ENCODE data around the gene FAAP20.

The FAAP20 gene

DNA sequence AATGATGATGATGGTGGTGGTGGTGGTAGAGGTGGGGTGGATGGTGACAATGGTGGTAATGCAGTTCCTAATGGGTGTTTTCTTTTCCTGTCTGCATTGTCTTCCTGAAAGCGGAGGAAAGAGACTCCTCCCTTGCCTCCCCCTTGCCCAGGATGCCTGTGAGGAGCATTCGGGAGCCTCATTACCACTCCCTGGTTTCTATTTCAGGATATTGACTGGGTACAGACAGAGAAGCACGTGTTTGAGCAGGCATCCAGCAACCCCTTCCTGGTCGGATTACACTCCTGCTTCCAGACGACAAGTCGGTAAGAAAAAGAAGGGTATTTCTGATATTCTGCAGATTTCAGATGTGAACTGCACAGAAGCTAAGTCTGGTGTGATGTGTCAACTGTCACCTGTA, 38.8 kb downstream of the FAAP20 start:
- no peak overlapping the region for H4K8ac ChIP-seq (ENCODE audit: low read depth, low read length)
- H3K27me3 ChIP-seq (ENCODE audit: control insufficient read depth in 3 of 3, insufficient read depth in 3 of 3, low read depth in 1 of 3, low read length in 3 of 3): peaks cover 0 to 6% (median 0%) of the 10 kb centered on the region in 3 experiments
- no peak overlapping the region for H3K23ac ChIP-seq (ENCODE audit: low read depth, low read length, poor library complexity)
- DNase-seq (ENCODE audit: low spot score): no peak
- no peak overlapping the region for H2BK12ac ChIP-seq (ENCODE audit: low read length)
- no peak overlapping the region for H3K4me2 ChIP-seq (ENCODE audit: insufficient read depth, low read length, poor library complexity, severe bottlenecking)
- no peak overlapping the region for H2AFZ ChIP-seq (ENCODE audit: low read length)
- H4K91ac ChIP-seq (ENCODE audit: low read depth, low read length, poor library complexity): no peak overlapping the region
- peak overlapping the region; percentile 7 for H3K9ac ChIP-seq (ENCODE audit: low read depth, low read length, poor library complexity)
- no peak overlapping the region for H2BK15ac ChIP-seq (ENCODE audit: low read length)
- no peak overlapping the region for H3K4me3 ChIP-seq (ENCODE audit: low read length in 2 of 2)
- H3K36me3 ChIP-seq (replicated peaks in 1 of 2; ENCODE audit: control insufficient read depth in 2 of 2, insufficient read depth in 2 of 2, low read length in 2 of 2): peaks cover 0 to 22% of the 10 kb centered on the region in 2 donors
- WGBS, 2 donors (ENCODE audit: extremely low coverage in 2 of 2, insufficient read length in 2 of 2, insufficient replicate concordance in 1 of 2): no CpG with 5 or more reads among the region's 6 CpGs
- H3K9me3 ChIP-seq (replicated peaks in 1 of 2; ENCODE audit: control insufficient read depth in 2 of 2, insufficient read depth in 1 of 2, low read depth in 1 of 2, low read length in 2 of 2): peaks cover 0 to 6% of the 10 kb centered on the region in 2 donors
- peaks cover 12% of the 10 kb centered on the region for H3K79me1 ChIP-seq (ENCODE audit: low read depth, low read length)
- H2BK5ac ChIP-seq (ENCODE audit: low read length): no peak overlapping the region
- H3K14ac ChIP-seq (ENCODE audit: low read length): no peak overlapping the region
- peaks cover 4 to 7% of the 10 kb centered on the region in 2 donors for H3K4me1 ChIP-seq (ENCODE audit: control insufficient read depth in 2 of 2, insufficient read depth in 1 of 2, low read depth in 1 of 2, low read length in 2 of 2)
- no peak overlapping the region for H3K27ac ChIP-seq (replicated peaks; ENCODE audit: low read length)
- no peak overlapping the region for H2BK120ac ChIP-seq (ENCODE audit: low read depth, low read length)
- no peak overlapping the region for H2AK5ac ChIP-seq (ENCODE audit: low read depth, low read length)
- no peak overlapping the region for H3K4ac ChIP-seq (ENCODE audit: low read length)
- H3K18ac ChIP-seq (ENCODE audit: low read length): no peak overlapping the region

DNA sequence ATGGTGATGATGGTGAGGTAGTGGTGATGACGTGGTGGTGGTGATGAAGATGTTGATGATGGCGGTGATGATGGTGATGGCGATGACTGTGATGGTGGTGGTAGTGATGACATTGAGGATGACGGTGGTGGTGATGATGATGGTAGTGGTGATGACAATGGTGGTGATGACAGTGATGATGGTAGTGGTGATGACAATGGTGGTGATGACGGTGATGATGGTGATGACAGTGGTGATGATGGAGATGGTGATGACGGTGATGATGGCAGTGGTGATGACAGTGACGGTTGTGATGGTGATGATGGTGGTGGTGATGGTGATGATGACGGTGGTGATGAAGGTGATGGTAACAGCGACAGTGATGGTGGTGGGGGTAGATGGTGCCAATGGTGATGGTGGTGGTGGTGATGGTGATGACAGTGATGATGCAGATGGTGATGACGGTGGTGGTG, 39.4 kb downstream of the FAAP20 start:
- Histone ChIP-seq H3K9me3 (replicated peaks in 1 of 2; ENCODE audit: control insufficient read depth in 2 of 2, insufficient read depth in 1 of 2, low read depth in 1 of 2, low read length in 2 of 2) (peaks cover 0 to 6% of the 10 kb centered on the region in 2 donors), H2AFZ (ENCODE audit: low read length) (no peak overlapping the region), H3K14ac (ENCODE audit: low read length) (no peak overlapping the region), H3K79me1 (ENCODE audit: low read depth, low read length) (peaks cover 12% of the 10 kb centered on the region), H3K4me3 (ENCODE audit: low read length in 2 of 2) (peak overlapping the region in 1 of 2 donors; percentile 67), H4K91ac (ENCODE audit: low read depth, low read length, poor library complexity) (no peak overlapping the region), H2BK15ac (ENCODE audit: low read length) (no peak overlapping the region), H3K4ac (ENCODE audit: low read length) (no peak overlapping the region), H2BK12ac (ENCODE audit: low read length) (peak overlapping the region; percentile 50), H2BK120ac (ENCODE audit: low read depth, low read length) (no peak overlapping the region), H3K27me3 (ENCODE audit: control insufficient read depth in 3 of 3, insufficient read depth in 3 of 3, low read depth in 1 of 3, low read length in 3 of 3) (peaks cover 0 to 6% (median 0%) of the 10 kb centered on the region in 3 experiments), H3K9ac (ENCODE audit: low read depth, low read length, poor library complexity) (peak overlapping the region; percentile 7), H2AK5ac (ENCODE audit: low read depth, low read length) (no peak overlapping the region), H2BK5ac (ENCODE audit: low read length) (no peak overlapping the region), H3K36me3 (replicated peaks in 1 of 2; ENCODE audit: control insufficient read depth in 2 of 2, insufficient read depth in 2 of 2, low read length in 2 of 2) (peaks cover 0 to 22% of the 10 kb centered on the region in 2 donors), H3K4me1 (ENCODE audit: control insufficient read depth in 2 of 2, insufficient read depth in 1 of 2, low read depth in 1 of 2, low read length in 2 of 2) (peaks cover under 1 to 2% of the 10 kb centered on the region in 2 donors), H3K18ac (ENCODE audit: low read length) (no peak overlapping the region), H3K23ac (ENCODE audit: low read depth, low read length, poor library complexity) (peak overlapping the region; percentile 62), H3K27ac (replicated peaks; ENCODE audit: low read length) (no peak overlapping the region), H4K8ac (ENCODE audit: low read depth, low read length) (peak overlapping the region; percentile 87), H3K4me2 (ENCODE audit: insufficient read depth, low read length, poor library complexity, severe bottlenecking) (no peak overlapping the region)
- 100% methylated on average over 2 of the region's 10 CpGs; no CpG with 5 or more reads in 1 of the 2 donors for WGBS, 2 donors (ENCODE audit: extremely low coverage in 2 of 2, insufficient read length in 2 of 2, insufficient replicate concordance in 1 of 2)
- DNase-seq (ENCODE audit: low spot score): no peak

DNA sequence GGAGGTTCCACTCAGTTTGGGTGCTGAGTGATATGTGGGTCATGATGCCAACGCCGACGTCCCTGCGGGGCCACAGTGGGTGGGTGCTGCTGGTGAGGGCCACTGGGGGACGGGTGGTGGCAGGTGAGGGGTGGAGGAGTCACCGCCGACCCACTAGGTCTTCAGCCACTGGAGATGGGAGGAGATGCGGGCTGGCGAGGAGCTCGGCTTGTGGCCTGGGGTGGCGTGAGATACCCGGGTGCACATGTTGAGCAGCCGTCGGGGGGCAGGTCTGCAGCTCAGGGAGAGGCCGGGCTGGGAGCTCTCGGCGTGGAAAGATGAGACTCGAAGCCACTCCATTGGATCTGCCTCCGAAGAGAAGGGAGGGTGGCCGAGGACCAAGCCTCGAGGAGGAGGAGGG, 40.5 kb downstream of the FAAP20 start:
- no CpG with 5 or more reads among the region's 21 CpGs for WGBS, 2 donors (ENCODE audit: extremely low coverage in 2 of 2, insufficient read length in 2 of 2, insufficient replicate concordance in 1 of 2)
- Histone ChIP-seq H3K18ac (ENCODE audit: low read length) (no peak overlapping the region), H3K36me3 (replicated peaks in 1 of 2; ENCODE audit: control insufficient read depth in 2 of 2, insufficient read depth in 2 of 2, low read length in 2 of 2) (peaks cover 0 to 21% of the 10 kb centered on the region in 2 donors), H3K23ac (ENCODE audit: low read depth, low read length, poor library complexity) (no peak overlapping the region), H3K27ac (replicated peaks; ENCODE audit: low read length) (no peak overlapping the region), H3K27me3 (ENCODE audit: control insufficient read depth in 3 of 3, insufficient read depth in 3 of 3, low read depth in 1 of 3, low read length in 3 of 3) (peaks cover 0 to 6% (median 0%) of the 10 kb centered on the region in 3 experiments), H3K14ac (ENCODE audit: low read length) (no peak overlapping the region), H3K9ac (ENCODE audit: low read depth, low read length, poor library complexity) (no peak overlapping the region), H3K4me1 (ENCODE audit: control insufficient read depth in 2 of 2, insufficient read depth in 1 of 2, low read depth in 1 of 2, low read length in 2 of 2) (peaks cover 0 to 2% of the 10 kb centered on the region in 2 donors), H2AK5ac (ENCODE audit: low read depth, low read length) (no peak overlapping the region), H3K79me1 (ENCODE audit: low read depth, low read length) (peaks cover 12% of the 10 kb centered on the region), H2BK12ac (ENCODE audit: low read length) (no peak overlapping the region), H2BK15ac (ENCODE audit: low read length) (no peak overlapping the region), H2BK5ac (ENCODE audit: low read length) (no peak overlapping the region), H4K91ac (ENCODE audit: low read depth, low read length, poor library complexity) (no peak overlapping the region), H2AFZ (ENCODE audit: low read length) (no peak overlapping the region), H4K8ac (ENCODE audit: low read depth, low read length) (no peak overlapping the region), H2BK120ac (ENCODE audit: low read depth, low read length) (no peak overlapping the region), H3K4me2 (ENCODE audit: insufficient read depth, low read length, poor library complexity, severe bottlenecking) (no peak overlapping the region), H3K4me3 (ENCODE audit: low read length in 2 of 2) (no peak overlapping the region), H3K9me3 (replicated peaks in 1 of 2; ENCODE audit: control insufficient read depth in 2 of 2, insufficient read depth in 1 of 2, low read depth in 1 of 2, low read length in 2 of 2) (peaks cover 0 to 6% of the 10 kb centered on the region in 2 donors), H3K4ac (ENCODE audit: low read length) (no peak overlapping the region)
- no peak for DNase-seq (ENCODE audit: low spot score)

GRCh38 chr1:2152954-2153353, 41.6 kb downstream of the FAAP20 start:
- peaks cover 0 to 2% of the 10 kb centered on the region in 2 donors for H3K4me1 ChIP-seq (ENCODE audit: control insufficient read depth in 2 of 2, insufficient read depth in 1 of 2, low read depth in 1 of 2, low read length in 2 of 2)
- no peak overlapping the region for H2BK12ac ChIP-seq (ENCODE audit: low read length)
- peak overlapping the region; percentile 52 for H3K23ac ChIP-seq (ENCODE audit: low read depth, low read length, poor library complexity)
- no peak overlapping the region for H3K4me3 ChIP-seq (ENCODE audit: low read length in 2 of 2)
- WGBS, 2 donors (ENCODE audit: extremely low coverage in 2 of 2, insufficient read length in 2 of 2, insufficient replicate concordance in 1 of 2): no CpG with 5 or more reads among the region's 11 CpGs
- H2AK5ac ChIP-seq (ENCODE audit: low read depth, low read length): no peak overlapping the region
- no peak overlapping the region for H2BK15ac ChIP-seq (ENCODE audit: low read length)
- H3K27me3 ChIP-seq (ENCODE audit: control insufficient read depth in 3 of 3, insufficient read depth in 3 of 3, low read depth in 1 of 3, low read length in 3 of 3): peaks cover 0 to 6% (median 0%) of the 10 kb centered on the region in 3 experiments
- no peak overlapping the region for H3K14ac ChIP-seq (ENCODE audit: low read length)
- H3K4ac ChIP-seq (ENCODE audit: low read length): no peak overlapping the region
- H3K27ac ChIP-seq (replicated peaks; ENCODE audit: low read length): no peak overlapping the region
- no peak overlapping the region for H3K9ac ChIP-seq (ENCODE audit: low read depth, low read length, poor library complexity)
- no peak overlapping the region for H2AFZ ChIP-seq (ENCODE audit: low read length)
- H4K8ac ChIP-seq (ENCODE audit: low read depth, low read length): no peak overlapping the region
- H4K91ac ChIP-seq (ENCODE audit: low read depth, low read length, poor library complexity): no peak overlapping the region
- no peak overlapping the region for H3K4me2 ChIP-seq (ENCODE audit: insufficient read depth, low read length, poor library complexity, severe bottlenecking)
- no peak overlapping the region for H3K18ac ChIP-seq (ENCODE audit: low read length)
- peaks cover 12% of the 10 kb centered on the region for H3K79me1 ChIP-seq (ENCODE audit: low read depth, low read length)
- no peak overlapping the region for H2BK120ac ChIP-seq (ENCODE audit: low read depth, low read length)
- H2BK5ac ChIP-seq (ENCODE audit: low read length): no peak overlapping the region
- peaks cover 0 to 21% of the 10 kb centered on the region in 2 donors for H3K36me3 ChIP-seq (replicated peaks in 1 of 2; ENCODE audit: control insufficient read depth in 2 of 2, insufficient read depth in 2 of 2, low read length in 2 of 2)
- peaks cover 0 to 6% of the 10 kb centered on the region in 2 donors for H3K9me3 ChIP-seq (replicated peaks in 1 of 2; ENCODE audit: control insufficient read depth in 2 of 2, insufficient read depth in 1 of 2, low read depth in 1 of 2, low read length in 2 of 2)
- no peak for DNase-seq (ENCODE audit: low spot score)
